GM20000 (cell line): ENCODE measurements around the gene OR6T1.

Source experiments
- DNase-seq: peaks from one replicate; pipeline ENCODE4 v3.0.0; 2012; ENCODE audit warnings: low spot score
- TF ChIP-seq, protein P1 (sequence below): IDR thresholded peaks from 2 replicates; pipeline ENCODE4 v1.5.1; 2012; ENCODE audit warnings: mild to moderate bottlenecking, control low read depth; ENCODE audit errors: extremely low read depth, missing control alignments

OR6T1 gene, protein sequence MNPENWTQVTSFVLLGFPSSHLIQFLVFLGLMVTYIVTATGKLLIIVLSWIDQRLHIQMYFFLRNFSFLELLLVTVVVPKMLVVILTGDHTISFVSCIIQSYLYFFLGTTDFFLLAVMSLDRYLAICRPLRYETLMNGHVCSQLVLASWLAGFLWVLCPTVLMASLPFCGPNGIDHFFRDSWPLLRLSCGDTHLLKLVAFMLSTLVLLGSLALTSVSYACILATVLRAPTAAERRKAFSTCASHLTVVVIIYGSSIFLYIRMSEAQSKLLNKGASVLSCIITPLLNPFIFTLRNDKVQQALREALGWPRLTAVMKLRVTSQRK

DNA sequence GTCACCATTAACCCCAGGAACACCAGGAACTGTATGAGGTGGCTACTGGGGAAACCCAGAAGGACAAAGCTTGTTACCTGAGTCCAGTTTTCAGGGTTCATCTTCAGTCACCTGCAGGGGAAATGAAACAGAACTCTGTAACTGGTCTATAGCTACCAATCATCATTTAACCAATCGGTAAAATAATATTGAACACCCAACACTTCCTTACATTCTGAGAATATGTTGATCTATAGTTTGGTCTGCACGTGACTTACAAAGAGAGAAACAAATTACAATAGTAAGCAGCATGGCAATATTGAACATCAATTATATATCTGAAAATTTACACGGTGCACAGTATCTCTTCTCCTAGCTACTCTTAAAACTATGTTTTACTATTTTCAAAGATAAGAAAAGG lies at the start of gene OR6T1:
Gene OR6T1 (minus strand): TSS at position 101 of the 400 bp plus-strand sequence. CDS start 0 bp downstream, at position 101.
- no peak for DNase-seq
- TF ChIP-seq, protein P1, sequence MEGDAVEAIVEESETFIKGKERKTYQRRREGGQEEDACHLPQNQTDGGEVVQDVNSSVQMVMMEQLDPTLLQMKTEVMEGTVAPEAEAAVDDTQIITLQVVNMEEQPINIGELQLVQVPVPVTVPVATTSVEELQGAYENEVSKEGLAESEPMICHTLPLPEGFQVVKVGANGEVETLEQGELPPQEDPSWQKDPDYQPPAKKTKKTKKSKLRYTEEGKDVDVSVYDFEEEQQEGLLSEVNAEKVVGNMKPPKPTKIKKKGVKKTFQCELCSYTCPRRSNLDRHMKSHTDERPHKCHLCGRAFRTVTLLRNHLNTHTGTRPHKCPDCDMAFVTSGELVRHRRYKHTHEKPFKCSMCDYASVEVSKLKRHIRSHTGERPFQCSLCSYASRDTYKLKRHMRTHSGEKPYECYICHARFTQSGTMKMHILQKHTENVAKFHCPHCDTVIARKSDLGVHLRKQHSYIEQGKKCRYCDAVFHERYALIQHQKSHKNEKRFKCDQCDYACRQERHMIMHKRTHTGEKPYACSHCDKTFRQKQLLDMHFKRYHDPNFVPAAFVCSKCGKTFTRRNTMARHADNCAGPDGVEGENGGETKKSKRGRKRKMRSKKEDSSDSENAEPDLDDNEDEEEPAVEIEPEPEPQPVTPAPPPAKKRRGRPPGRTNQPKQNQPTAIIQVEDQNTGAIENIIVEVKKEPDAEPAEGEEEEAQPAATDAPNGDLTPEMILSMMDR = no peak

DNA sequence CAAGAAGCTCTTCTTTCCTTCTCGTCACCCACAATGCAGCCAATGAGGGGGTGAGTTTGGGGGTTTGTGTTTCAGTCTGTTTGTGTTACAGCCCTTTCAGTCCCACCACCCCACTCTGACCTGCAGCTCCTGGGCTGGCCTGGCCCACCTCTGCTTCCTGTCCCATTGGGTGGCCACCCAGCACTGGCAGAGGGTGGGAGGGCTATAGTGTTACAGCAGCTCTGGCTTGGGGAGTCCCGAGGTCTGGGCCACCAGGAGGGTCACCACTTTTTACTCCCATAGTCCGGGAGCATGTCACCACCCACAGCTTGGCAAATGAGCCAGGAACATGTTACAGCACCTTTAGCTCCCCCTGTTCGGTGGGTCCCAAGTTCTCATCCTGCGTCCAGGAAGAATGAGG lies 35.7 kb upstream of the OR6T1 start:
- TF ChIP-seq, protein P1 = no peak
- DNase-seq = no peak

DNA sequence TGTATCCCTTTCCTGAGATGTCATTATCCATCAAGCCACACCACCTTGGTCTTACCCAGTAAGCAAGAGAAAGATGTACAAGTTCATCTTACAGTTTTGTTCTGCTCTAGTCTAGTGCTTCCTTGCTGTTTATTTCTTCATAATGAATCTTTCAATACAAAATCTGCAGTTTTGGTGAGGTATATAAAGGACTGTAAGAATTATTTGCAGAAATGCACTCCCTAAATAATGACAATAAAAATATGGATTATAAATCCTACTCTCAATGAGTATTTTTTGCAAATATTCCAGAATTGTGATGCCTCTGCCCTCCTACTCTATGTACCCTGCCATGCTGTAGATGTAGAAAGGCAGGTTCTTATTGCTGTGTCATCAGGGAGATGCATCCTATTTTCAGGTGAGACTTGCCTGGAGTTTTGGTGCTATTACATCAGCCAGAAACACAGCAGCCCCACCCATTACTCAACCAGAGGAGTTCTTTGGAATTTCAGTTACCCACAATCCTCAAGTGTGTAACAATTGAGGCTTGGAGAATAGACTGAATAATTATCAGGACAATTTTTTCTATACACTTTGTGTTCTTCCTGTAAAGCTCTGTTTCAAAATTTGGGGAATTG lies 34.2 kb upstream of the OR6T1 start, which contains the start of gene OR10S1:
Gene OR10S1 (minus strand): TSS at position 51 of the 617 bp plus-strand sequence. CDS start 117 bp downstream, outside the sequence.
- TF ChIP-seq, protein P1 = no peak
- no peak for DNase-seq

DNA sequence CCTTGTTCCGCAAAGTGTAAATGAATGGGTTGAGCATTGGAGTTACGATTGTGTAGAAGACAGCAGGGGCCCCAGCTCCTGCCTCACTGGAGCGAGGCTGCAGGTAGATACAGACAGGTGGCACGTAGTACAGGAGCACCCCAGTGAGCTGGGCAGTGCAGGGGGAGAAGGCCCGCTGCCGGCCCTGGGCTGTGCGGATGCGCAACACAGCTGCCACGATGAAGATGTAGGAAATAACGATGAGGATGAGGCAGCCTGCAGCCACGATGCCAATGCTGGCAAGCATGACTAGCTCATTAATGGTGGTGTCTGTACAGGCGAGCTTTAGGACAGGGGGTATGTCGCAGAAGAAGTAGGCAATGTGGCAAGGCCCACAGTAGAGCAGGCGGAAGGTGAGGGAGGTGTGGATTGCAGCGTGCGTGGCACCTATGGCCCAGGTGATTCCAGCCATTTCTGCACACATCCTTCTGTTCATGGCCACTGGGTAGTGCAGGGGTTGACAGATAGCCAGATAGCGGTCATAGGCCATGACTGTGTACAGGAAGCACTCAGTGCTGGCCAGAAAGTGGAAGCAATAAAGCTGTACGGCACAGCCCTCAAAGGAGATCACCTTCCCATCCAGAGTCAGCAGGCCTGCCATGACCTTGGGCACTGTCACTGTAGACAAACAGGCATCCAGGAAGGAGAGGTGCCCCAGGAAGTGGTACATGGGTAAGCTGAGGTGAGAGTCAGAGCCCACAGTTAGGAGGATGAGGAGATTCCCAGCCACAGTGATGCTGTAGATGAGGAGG lies 33.3 kb upstream of the OR6T1 start:
- no peak for DNase-seq
- TF ChIP-seq, protein P1 = no peak

DNA sequence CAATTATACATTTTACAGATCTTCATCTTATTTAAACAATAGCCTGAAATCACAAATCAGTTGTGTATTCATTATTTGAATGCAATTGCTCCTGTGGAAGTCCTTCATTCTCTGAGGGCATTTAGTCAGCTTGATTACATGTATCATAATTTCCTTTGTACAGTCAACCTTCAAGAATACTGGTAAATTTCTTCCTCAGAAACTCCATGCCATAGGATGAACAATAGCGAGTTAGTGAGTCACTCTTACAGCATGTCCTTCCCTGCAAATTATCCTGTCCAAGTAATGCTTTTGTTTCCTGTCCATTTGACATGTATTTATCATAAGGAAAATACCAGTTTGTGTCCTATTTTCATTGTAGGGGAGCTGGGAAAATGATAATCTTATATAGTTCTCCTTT lies 30.2 kb upstream of the OR6T1 start:
- TF ChIP-seq, protein P1 = no peak
- DNase-seq = no peak

DNA sequence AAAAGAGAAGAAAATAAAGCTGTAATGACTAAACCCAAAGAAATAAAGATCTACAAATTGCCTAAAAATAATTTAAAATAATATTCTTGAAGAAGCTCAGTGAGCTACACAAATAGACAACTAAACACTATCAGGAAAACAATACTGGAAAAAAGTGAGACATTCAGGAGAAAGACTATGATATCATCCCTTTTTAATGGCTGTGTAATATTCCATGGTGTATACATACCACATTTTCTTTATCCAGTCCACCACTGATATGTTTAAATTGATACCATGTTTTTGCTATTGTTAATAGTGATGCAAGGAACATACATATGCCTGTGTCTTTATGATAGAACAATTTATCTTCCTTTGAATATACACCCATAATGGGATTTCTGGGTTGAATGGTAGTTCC lies 13.1 kb upstream of the OR6T1 start:
- TF ChIP-seq, protein P1 = no peak
- DNase-seq = no peak

DNA sequence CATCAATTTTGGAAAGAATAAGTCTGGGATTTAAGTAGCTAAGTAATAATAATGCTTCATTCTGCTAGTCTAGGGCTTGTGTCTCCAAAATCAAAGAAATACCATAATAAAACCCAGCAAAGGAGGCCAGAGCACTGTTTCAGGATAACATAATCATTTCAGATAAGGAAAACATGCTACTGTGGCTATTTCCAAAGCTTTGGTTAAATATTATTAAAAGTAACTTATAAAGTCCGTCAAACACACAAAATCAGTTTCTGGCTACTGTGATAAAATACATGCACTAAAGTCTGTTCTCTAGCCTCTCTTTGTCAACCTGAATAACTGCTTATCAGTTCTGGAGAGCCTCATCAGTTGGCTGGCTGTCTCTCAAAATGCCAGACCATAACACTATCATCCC lies 1.5 kb upstream of the OR6T1 start:
- TF ChIP-seq, protein P1 = no peak
- DNase-seq = no peak
